ENCODE data around the gene CST1. TPM values are rescaled to one million over a fixed set of nuclear protein-coding genes. Genes with fewer than 3 reads are reported as not detected.
"Not testable (repeated sequence)": the region's sequence is repeated elsewhere in the genome, so short reads cannot be mapped to it uniquely, and the experiment has no call there.

The CST1 gene
- total RNA-seq, 4 donors from 2014 or later: 11.2 TPM; not detected in 3

DNA sequence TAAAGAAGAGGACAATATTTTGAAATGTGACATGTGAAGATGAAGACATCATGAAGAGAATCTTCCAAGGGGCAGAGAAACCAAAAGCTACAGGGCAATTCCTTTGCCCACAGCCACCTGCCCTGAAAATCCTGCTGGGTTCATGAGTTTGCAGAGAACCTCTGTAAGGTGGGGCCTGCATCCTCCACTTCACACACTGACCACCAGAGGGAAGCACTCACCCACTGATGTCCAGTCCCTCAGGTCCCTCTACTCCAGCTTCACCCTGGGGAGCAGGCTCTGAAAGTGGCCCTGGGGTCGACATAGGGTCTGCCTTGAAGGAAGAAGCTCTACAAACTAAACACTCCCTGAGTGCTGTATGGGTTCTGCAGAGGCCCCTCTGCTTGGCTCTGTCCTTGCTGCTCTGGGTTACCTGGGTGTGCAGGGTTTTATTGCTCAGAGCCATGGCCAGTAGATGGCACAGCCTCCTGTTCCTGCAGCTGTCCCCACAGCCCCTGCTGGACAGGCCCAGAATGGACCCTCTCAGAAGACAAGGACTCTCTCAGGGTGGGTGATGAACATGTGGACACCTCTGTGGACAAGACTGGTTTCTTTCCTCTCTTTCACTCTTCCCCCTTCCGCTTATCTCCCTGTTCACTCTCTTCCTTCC lies 27.0 kb downstream of the CST1 start:
- not testable (repeated sequence) for DNase-seq (ENCODE audit: low spot score in 2 of 2); H3K4me3 ChIP-seq; H3K27ac ChIP-seq; H3K36me3 ChIP-seq; H3K4me1 ChIP-seq; H3K9me3 ChIP-seq; H3K27me3 ChIP-seq
- WGBS: 43% methylated on average over 2 of the region's 2 CpGs
- TF ChIP-seq, protein P1, sequence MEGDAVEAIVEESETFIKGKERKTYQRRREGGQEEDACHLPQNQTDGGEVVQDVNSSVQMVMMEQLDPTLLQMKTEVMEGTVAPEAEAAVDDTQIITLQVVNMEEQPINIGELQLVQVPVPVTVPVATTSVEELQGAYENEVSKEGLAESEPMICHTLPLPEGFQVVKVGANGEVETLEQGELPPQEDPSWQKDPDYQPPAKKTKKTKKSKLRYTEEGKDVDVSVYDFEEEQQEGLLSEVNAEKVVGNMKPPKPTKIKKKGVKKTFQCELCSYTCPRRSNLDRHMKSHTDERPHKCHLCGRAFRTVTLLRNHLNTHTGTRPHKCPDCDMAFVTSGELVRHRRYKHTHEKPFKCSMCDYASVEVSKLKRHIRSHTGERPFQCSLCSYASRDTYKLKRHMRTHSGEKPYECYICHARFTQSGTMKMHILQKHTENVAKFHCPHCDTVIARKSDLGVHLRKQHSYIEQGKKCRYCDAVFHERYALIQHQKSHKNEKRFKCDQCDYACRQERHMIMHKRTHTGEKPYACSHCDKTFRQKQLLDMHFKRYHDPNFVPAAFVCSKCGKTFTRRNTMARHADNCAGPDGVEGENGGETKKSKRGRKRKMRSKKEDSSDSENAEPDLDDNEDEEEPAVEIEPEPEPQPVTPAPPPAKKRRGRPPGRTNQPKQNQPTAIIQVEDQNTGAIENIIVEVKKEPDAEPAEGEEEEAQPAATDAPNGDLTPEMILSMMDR (IDR thresholded peaks at IDR 0.05): peak in 1 of 2 donors; percentile 32

DNA sequence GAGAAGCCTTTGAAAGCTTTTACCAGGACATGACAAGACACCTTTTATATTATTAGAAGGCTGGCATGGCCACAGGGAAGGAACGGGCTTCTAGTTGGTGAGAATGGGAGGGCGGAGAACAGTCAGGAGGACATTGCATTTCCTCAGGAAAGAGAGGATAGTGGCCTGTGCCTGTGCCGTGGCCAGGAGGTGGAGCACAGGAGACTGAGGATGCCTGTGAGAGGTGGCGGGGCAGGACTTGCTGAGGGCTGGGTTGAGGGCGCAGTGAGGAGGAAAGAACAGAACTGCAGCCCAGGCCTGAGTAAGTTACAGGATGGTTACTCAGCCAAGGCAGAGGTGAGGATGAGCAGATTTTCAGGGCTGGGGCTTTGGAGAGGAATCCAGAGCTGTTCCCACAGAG lies 27.9 kb downstream of the CST1 start:
- not testable (repeated sequence) for H3K4me1 ChIP-seq; H3K4me3 ChIP-seq; H3K27ac ChIP-seq; DNase-seq (ENCODE audit: low spot score in 2 of 2); H3K27me3 ChIP-seq; H3K36me3 ChIP-seq; H3K9me3 ChIP-seq
- WGBS: 68% methylated on average over 5 of the region's 5 CpGs

DNA sequence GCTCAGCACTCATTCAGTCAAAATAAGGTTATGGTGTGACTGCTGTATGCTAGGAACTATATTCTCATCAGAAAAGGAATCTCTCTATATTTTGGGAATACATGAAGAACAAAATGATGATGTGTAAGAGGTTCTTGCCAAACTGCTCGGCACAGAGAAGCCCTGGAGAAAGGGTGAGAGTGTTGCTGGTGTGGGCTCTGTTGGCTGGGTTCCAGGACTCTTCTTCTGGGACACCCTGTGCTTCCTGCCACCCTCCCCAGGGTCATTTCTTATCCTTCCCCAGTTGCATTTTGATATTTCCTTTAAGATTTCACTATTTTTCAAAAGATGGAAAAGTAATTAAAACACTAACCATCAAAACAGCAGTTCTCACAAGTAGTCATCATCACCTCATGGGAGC lies 28.8 kb downstream of the CST1 start:
- H3K9me3 ChIP-seq: no peaks in the 10 kb centered on the region
- no peaks in the 10 kb centered on the region for H3K4me1 ChIP-seq
- 11% methylated on average over 1 of the region's 1 CpG for WGBS
- peaks cover 2% of the 10 kb centered on the region for H3K27me3 ChIP-seq
- H3K4me3 ChIP-seq: no peak overlapping the region
- DNase-seq (ENCODE audit: low spot score in 2 of 2): no peak
- H3K27ac ChIP-seq: no peak overlapping the region
- no peaks in the 10 kb centered on the region for H3K36me3 ChIP-seq
- TF ChIP-seq EP300 (IDR thresholded peaks at IDR 0.05) (no peak), POLR2A (IDR thresholded peaks at IDR 0.05) (no peak), POLR2AphosphoS5 (IDR thresholded peaks at IDR 0.05) (no peak)
- TF ChIP-seq, protein P1 (IDR thresholded peaks at IDR 0.05): no peak

DNA sequence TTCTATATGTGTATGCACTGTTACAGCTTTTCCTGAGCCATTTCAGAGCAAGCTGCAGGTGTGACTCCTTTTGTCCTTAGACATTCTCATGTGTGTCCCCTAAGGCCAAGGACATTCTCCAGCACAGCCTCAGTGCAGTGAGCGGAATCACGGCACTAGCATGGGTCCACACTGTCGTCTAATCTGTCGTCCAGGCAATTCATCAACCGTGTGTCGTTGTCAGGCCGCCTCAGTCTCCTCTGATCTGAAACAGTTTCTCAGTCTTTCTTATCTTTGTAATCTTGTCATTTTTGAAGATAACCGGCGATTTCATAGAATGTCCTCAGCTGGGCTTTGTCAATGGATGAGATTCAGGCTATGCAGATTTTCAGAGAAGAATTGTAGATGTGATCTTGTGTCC lies 31.4 kb downstream of the CST1 start:
- not testable (repeated sequence) for H3K4me3 ChIP-seq; H3K4me1 ChIP-seq; H3K27ac ChIP-seq; DNase-seq (ENCODE audit: low spot score in 2 of 2); H3K27me3 ChIP-seq; H3K36me3 ChIP-seq; H3K9me3 ChIP-seq
- WGBS: 37% methylated on average over 9 of the region's 9 CpGs

DNA sequence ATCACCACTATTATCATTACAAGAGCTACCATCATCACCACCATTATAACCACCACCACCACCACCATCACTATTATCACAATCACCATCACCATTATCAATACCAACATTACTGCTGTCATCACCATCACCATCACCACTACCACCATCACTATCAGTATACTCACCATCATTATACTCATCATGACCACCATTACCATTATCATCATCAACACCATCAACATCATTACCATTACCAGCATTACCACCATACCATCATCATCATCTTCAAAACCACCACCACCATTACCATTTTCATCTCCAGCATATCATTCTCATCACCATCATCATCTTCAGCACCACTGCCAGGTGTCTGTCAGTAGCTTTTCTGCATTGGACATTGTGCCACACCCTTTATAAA lies 39.0 kb downstream of the CST1 start:
- DNase-seq (ENCODE audit: low spot score in 2 of 2); H3K27me3 ChIP-seq: not testable (repeated sequence)

DNA sequence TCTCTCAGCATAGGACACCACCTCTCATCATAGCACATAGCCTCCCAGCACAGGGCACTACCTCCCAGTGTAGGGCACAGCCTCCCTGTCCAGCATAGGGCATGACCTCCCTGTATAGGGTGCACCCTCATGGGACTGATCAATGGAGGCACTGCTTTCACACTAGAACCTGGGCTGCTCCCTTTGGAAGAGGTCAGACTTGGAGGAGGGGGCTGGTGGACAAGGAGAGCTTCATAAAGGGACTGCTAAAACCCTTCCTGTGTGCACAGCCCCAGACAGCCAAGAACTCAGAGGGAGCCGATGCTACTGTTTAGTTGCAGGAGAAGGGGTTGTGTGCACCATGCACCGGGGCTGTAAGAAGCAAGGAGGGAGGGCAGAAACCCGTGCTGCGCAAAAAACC lies 40.0 kb downstream of the CST1 start:
- Histone ChIP-seq H3K9me3 (no peaks in the 10 kb centered on the region), H3K4me1 (no peaks in the 10 kb centered on the region), H3K36me3 (no peaks in the 10 kb centered on the region), H3K27me3 (no peaks in the 10 kb centered on the region), H3K27ac (no peak overlapping the region), H3K4me3 (no peak overlapping the region)
- DNase-seq (ENCODE audit: low spot score in 2 of 2): no peak
- WGBS: 74% methylated on average over 4 of the region's 4 CpGs
- TF ChIP-seq EP300 (IDR thresholded peaks at IDR 0.05): no peak
- TF ChIP-seq, protein P1 (IDR thresholded peaks at IDR 0.05): no peak

More for the DNA sequence above, 39.0 kb downstream of the CST1 start:
- H3K4me1 ChIP-seq, H3K9me3 ChIP-seq, H3K27ac ChIP-seq, H3K4me3 ChIP-seq, H3K36me3 ChIP-seq: not testable (repeated sequence)

DNA sequence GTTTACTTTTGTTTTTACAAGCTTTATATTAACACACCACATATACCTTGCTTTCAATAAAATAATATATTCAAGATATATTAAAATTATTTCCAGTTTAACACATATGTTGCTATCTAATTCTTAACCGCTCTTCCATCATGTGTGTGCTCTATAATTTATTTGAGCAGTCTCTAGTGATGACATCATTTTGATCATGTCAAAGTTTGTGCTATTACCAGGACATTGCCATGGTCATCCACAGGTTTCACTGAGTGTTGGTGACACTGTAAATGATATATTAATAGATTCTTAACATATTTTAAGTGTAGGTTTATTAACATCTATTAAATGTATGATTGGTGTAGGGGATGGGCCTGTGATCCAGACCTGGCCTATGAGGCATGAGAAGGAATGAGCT lies 44.8 kb downstream of the CST1 start:
- Histone ChIP-seq H3K9me3 (no peaks in the 10 kb centered on the region), H3K4me1 (no peaks in the 10 kb centered on the region), H3K27me3 (no peaks in the 10 kb centered on the region), H3K27ac (no peak overlapping the region), H3K4me3 (no peak overlapping the region), H3K36me3 (no peaks in the 10 kb centered on the region)
- 92% methylated on average over 1 of the region's 1 CpG for WGBS
- DNase-seq (ENCODE audit: low spot score in 2 of 2): no peak
- no peak for TF ChIP-seq EP300 (IDR thresholded peaks at IDR 0.05)
- TF ChIP-seq POLR2AphosphoS5 (IDR thresholded peaks at IDR 0.05): no peak
- TF ChIP-seq POLR2A (IDR thresholded peaks at IDR 0.05): no peak
- TF ChIP-seq, protein P1 (IDR thresholded peaks at IDR 0.05): no peak
